DLD1 (cell line): ENCODE results near the gene MAML2.
"Not testable (repeated sequence)": the region's sequence is repeated elsewhere in the genome, so short reads cannot be mapped to it uniquely, and the experiment has no call there.

ENCODE experiments used
- in situ Hi-C: cut with HindIII; loops from 2 replicates; pipeline ENCODE4 v1.10.0; 2017; ENCODE audit warnings: low sequenced_read_pairs

Gene MAML2

GRCh38 chr11:96275801-96276594 is 67.0 kb downstream of the MAML2 start:
- in situ Hi-C loops = no loop called here

GRCh38 chr11:96273507-96273906 is 69.5 kb downstream of the MAML2 start:
- in situ Hi-C loops = no loop called here

DNA sequence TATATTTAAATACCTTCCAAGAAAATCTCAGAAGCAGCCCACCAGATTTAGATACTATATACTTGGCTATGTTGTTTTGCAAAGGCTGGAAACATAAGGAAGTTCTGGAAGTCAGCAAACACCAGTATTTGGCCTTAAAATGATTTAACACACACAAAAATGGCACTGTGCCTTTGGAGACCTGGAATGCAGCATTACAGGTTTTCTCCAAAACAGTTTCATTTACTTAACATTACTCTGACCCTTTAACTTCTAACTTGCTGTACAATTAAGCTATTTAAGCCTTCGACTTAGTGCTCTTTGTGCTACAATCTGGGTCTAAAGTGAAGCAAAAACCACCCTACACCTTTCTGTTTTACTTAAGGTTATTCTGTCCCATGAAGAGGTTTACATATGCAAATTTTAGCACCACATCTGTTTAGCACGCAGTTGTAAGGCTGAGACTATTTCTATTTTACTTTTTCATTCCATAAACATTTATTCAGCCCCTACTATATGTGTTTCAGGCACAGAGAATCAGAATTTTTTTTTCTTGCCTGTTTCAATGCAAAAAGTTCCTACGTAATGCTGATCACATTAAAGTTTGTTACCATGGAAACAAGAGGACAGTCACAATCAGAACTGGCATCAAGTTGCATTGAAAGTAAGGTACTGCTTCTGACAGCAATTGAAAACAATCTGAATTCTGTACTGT is 70.3 kb downstream of the MAML2 start:
- in situ Hi-C loops = no loop called here

- in situ Hi-C loops = no loop called here
Measured at GRCh38 chr11:96271777-96272176, 71.2 kb downstream of the MAML2 start.

DNA sequence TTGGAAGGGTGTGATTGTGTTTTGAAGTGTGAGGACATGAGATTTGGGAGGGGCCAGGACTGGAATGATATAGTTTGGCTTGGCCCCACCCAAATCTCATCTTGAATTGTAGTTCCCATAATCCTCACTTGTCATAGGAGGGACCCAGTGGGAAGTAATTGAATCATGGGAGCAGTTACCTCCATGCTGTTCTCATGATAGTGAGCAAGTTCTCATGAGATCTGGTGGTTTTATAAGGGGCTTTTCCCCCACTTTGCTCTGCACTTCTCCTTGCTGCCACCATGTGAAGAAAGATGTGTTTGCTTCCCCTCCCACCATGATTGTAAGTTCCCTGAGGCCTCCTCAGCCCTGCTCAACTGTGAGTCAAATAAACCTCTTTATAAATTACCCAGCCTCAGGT is 71.6 kb downstream of the MAML2 start:
- in situ Hi-C loops = not testable (repeated sequence)

DNA sequence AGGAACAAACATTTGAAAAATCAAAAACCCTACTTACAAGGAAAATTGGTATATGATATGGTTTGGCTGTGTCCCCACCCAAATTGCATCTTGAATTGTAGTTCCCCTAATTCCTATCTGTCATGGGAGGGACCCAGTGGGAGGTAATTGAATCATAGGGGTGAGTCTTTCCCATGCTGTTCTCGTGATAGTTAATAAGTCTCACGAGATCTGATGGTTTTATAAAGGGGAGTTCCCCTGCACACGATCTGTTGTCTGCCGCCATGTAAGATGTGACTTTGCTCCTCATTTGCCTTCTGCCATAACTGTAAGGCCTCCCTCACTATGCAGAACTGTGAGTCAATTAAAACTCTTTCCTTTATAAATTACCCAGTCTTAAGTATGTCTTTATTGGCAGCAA is 74.5 kb downstream of the MAML2 start:
- in situ Hi-C loops = not testable (repeated sequence)

DNA sequence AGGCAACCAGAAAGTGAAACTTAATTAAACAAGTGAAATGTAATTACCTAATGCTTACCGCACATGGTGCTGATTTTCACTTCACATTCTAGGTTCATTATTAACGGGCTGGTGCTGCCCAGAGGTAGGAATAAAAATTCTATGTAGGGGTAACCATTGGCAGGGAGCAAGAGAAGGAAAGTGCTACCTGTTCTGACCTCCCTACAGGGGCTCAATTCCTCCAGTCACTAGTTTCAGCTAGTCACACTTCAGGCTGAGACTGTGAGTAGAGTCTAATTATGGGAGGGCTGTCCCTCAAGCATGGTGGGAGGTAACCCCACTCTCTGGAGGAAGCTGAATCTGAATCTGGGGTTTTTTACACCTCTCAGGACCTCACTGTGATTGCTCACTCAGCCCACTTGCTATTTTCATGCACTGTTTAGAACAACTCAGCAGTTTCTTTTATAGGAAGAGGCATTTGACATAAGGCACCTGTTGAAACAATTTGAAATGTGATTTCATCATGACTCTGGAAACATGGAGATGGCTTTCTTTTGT is 75.4 kb downstream of the MAML2 start:
- in situ Hi-C loops = no loop called here

GRCh38 chr11:96267001-96267495 is 75.9 kb downstream of the MAML2 start:
- in situ Hi-C loops = no loop called here

- in situ Hi-C loops = no loop called here
Measured at GRCh38 chr11:96265972-96266371, 77.0 kb downstream of the MAML2 start.

DNA sequence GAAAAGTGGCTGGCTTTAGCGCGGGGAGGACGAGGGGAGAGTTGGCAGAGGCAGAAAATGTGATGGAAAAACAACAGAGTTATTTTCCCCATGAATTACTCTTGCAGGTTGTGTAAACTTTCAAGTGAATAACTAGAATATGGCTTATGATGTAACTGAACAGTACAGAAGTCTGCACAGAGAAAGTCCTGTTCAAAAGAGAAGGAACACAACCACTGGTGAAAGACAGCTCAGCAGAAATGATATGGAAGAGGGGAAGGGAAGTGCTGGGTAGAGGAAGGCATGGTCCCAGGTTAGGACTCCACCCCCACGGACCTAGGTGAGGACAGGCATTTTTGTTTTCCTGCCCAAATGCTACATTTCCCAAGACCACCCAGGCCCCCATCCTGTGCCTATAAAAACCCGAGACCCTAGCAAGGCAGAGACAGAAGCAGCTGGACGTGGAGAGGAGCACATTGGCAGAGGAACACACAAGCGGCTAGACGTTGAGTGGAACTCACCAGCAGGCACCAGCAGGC is 77.7 kb downstream of the MAML2 start:
- in situ Hi-C loops = no loop called here

- in situ Hi-C loops = no loop called here
Measured at GRCh38 chr11:96264364-96264763, 78.6 kb downstream of the MAML2 start.

- in situ Hi-C loops = no loop called here
Measured at GRCh38 chr11:96263238-96263763, 79.7 kb downstream of the MAML2 start.

DNA sequence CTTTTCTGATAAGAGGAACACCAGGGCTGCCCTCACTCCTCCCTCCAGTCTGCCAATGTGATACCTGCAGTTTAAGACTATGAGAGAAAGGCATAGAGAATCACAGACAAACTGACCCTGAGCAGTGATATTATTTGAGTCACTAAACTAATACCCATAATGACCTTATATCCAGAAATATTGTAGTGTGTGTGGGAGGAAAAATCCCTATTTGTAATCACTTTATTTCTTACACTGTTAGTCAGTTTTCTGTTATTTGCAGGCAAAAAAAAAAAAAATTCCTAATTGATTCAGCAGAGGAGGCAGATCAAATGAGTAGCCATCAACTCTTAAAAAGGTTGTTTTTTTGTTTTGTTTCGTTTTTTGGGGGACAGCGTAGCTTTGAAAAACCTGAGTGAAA is 82.5 kb downstream of the MAML2 start:
- in situ Hi-C loops = no loop called here

DNA sequence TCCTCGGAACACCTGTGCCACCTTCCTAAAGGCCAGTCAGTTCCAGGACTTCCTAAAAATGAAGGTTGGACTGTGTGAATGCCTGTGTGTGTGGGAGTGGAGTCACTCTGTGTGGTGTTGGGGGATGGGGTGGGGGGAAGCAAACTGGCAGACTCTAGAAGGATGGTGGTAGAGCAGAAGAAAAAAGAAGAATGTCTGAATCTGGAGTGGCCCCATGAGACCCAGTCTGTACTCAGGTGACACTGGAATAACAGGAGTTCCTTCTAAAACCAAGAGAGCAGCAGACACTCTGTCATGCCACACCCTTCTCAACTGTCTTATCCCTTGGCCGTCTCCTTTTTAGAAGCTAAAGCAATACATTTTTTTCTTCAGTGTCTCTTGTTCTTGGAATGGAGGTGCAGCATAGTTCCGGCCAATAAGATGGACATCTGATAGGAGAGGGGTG is 82.9 kb downstream of the MAML2 start:
- in situ Hi-C loops = no loop called here

DNA sequence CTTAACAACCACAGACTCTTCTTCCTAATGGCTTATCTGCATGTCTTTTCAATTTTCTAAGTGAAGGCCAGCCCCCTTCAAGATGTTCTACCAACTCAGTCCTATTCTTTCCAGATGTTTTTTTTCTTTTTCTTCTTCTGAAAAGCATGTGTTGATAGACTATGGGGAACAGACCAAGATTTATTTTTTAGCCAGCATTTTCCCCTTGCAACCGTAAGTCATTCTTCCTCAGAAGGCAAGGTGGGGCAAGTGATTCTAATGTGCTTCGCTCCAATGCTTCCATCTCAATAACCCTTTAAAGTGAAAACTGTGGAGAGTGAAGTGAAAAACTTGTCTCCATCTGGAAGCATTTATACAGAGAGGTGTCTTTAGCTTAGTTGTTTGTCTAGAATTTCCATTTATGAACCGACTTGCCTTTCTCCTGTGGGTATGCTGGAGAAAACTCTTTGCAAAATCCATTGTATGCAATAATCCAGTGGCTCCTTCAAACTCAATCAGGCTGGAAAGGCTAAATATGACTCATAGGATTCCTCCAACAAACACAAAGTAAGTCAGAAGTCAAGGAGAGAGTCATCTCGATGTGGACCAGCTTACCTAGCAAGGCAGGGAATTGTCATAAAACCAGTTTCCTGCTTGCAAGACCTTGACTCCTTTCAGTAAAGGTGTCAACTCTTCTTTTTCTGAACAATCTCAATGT is 83.7 kb downstream of the MAML2 start:
- in situ Hi-C loops = no loop called here

DNA sequence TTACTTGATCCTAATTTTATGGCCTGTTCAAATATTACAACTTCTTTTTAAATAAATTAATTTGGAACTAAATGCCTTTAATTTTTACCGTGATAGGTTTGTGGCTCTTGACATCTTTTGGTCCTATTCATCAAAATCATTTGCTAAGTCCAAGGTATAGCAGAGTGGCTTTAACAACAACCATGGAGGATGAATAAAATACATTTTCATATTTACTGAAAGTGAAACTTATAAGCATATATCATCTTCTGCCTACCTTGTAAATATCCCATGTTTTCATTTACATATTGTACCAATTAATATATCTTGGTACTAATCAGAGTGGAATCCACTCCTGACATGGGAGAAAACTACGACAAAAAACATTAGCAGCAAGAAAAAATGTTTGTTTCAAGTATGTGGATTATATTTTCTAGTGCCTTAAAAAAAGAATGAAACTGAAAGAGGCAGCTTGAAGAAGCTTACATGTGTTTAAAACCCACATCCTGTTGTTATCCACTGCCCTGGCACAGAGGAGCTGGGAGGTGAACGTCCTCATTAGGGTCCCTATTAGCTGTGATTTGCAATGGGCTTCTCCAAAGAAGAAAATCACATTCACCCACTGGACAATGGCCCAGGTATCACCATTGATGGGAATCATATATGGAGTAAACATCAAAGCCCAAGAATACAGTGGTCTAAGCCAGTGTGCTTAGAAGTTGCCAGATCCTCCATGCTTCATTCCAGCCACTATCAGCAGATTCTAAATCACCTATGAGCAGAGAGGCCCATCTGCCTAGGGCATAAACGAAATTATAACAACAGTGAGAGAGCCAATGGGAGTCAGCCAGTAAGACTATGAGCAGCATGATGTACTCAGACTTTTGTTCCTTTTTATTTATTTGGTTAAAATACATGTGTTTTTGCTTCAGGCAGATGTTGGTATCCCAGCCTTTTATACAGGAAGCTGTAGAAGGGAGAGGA is 84.7 kb downstream of the MAML2 start:
- in situ Hi-C loops = no loop called here

- in situ Hi-C loops = no loop called here
Measured at GRCh38 chr11:96257036-96257435, 86.0 kb downstream of the MAML2 start.

DNA sequence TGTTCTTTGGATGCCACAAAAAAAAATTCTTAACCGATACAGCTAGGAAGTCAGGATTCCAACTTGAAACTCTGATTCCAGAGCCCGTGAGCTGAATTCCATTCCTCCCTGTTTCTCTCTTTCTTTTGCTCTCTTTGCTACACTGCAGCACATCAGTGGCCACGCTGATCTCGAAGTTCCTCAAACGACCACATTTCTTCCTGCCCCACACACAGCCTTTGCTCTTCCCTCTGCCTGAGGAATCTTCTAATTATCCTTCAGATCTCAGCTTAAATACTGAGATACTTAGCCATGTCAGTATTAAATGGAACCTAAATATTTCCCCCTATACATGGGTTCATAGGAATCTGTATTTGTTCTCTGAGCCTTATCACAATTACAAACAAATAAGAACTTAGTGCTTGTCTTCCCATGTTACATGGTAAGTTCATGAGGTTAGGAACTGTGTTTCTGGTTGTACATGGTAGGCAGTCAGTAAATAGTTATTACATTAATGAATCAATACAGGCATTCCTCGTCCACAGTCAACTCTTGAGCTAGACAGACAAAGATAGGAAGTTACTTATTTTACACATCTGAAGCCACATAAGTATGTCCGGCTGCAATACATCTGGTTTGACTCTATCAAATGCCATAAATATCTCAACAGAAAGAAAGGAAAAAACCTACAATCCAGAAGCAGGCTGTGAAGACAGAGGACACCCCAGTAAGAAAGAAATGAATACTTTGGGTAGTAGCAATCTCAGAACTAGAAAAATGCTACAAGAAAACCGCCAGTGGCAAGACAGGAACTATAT is 86.6 kb downstream of the MAML2 start:
- in situ Hi-C loops = no loop called here

GRCh38 chr11:96254854-96255253 is 88.1 kb downstream of the MAML2 start:
- in situ Hi-C loops = no loop called here
